ENCODE measurements around the gene CLASP1. TPM values are rescaled to one million over a fixed set of nuclear protein-coding genes. Genes with fewer than 3 reads are reported as not detected.
"Not testable (repeated sequence)": the region's sequence is repeated elsewhere in the genome, so short reads cannot be mapped to it uniquely, and the experiment has no call there.

CLASP1 gene
- total and polyA plus RNA-seq, 5 donors, result 19.1 to 62.4 (median 60.7) TPM

DNA sequence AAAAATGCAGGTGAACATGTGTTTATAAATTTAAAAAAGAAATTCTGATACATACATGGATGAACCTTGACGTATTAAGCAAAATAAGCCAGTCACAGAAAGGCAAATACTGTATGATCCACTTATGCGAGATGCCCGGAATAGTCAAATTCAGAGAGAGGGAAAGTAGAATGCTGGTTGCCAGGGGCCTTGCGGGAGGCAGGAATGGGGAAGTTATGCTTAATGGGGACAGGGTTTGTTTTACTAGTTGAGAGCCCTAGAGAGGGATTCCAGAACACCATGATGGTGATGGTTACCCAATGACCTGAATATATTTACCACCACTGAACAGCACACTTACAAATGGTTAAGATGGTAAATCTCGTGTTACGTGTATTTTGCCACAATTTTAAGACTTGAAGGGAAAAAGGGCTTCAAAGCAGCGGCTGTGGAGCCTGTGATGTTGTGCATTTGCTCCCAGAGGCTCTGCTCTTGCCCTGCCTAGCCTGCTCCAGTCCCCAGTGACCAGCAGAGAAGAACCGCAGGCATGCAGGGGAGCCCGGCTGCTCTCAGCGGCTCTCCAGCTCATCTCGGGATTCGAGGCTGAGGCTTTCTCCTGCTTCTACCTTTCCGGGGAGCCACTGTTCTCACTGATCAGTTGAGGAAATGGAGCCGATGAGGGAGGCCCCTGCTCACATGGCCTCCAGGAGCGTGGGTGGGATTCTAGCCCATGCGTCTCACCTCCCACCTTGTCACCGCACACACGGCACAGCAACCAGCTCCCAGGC lies 312.6 kb downstream of the CLASP1 start:
- DNase-seq (no peak), ATAC-seq (no peak)
- 88% methylated on average over 18 of the region's 18 CpGs for WGBS
- intact Hi-C loops (cut with DNase I), result no loop called here
- no peak overlapping the region for H3K27ac ChIP-seq (ENCODE audit: low read length)
- no peaks in the 10 kb centered on the region for H3K9me3 ChIP-seq (ENCODE audit: control insufficient read depth, low read length)
- no peaks in the 10 kb centered on the region for H3K4me1 ChIP-seq (ENCODE audit: control insufficient read depth, insufficient read depth, low read length)
- H3K27me3 ChIP-seq (ENCODE audit: control insufficient read depth, insufficient read depth), result no peaks in the 10 kb centered on the region
- H3K4me3 ChIP-seq (ENCODE audit: low read length), result no peak overlapping the region

DNA sequence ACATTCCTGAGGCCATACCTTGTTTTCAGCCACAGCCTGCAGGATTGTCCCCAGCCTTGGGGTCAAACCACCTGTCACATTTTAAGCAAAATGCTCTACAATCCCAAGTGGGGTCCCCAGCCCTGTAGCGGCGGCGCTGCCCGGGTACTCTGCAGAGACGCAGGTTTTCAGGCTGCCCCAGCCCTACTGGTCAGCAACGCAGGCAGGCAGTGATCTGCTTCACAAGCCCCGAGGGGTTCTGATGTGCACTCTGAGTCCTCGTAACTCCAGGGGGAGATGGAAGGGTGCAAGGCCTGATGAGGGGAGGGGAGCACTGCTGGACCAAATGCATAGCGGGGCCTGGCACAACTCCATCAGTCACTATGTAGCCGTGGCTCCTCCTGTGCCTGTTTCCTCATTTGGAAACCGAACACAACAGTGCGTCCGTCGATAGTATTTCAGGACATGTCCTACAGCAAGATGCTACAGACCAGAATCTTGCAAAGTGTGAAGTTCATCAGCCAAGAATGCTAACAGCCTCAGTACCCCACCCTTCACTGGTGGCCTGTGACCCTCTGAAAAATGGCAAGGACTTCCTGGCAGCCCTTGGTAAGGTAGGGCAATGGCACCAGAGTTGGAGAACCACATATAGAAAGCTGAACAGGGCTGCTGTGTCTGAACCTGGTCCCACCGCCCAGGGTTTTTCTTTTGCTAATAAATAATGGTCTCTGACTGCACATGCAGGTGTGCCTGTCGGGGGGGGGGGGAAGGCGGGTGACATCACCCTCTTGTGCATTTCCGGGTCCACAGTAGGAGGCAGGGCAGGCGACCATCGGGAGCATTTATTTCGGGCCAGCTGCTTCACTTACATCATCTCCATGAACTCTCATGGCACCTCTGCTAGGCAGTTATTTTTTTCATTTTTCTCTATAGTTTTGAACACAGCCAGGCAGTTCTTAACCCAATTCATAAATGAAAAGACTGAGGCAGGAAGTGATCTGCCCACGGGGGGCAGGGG lies 313.7 kb downstream of the CLASP1 start:
- ATAC-seq (peak; percentile 12 to 17), DNase-seq (no peak)
- Histone ChIP-seq H3K27ac (ENCODE audit: low read length) (no peak overlapping the region), H3K9me3 (ENCODE audit: control insufficient read depth, low read length) (no peaks in the 10 kb centered on the region), H3K4me1 (ENCODE audit: control insufficient read depth, insufficient read depth, low read length) (no peaks in the 10 kb centered on the region), H3K27me3 (ENCODE audit: control insufficient read depth, insufficient read depth) (no peaks in the 10 kb centered on the region), H3K4me3 (ENCODE audit: low read length) (no peak overlapping the region)
- 57% methylated on average over 22 of the region's 22 CpGs for WGBS
- intact Hi-C loops (cut with DNase I), result no loop called here

GRCh38 chr2:121334581-121335293 lies 314.5 kb downstream of the CLASP1 start:
- H3K4me1 ChIP-seq (ENCODE audit: control insufficient read depth, insufficient read depth, low read length), result no peaks in the 10 kb centered on the region
- ATAC-seq (peak; percentile 30 to 44), DNase-seq (no peak)
- no peak overlapping the region for H3K27ac ChIP-seq (ENCODE audit: low read length)
- WGBS, result 77% methylated on average over 14 of the region's 14 CpGs
- H3K9me3 ChIP-seq (ENCODE audit: control insufficient read depth, low read length), result no peaks in the 10 kb centered on the region
- no peak overlapping the region for H3K4me3 ChIP-seq (ENCODE audit: low read length)
- intact Hi-C loops (cut with DNase I), result no loop called here
- no peaks in the 10 kb centered on the region for H3K27me3 ChIP-seq (ENCODE audit: control insufficient read depth, insufficient read depth)

- no peak for DNase-seq
- Histone ChIP-seq H3K4me1 (ENCODE audit: control insufficient read depth, insufficient read depth, low read length) (no peaks in the 10 kb centered on the region), H3K27me3 (ENCODE audit: control insufficient read depth, insufficient read depth) (no peaks in the 10 kb centered on the region), H3K9me3 (ENCODE audit: control insufficient read depth, low read length) (no peaks in the 10 kb centered on the region), H3K4me3 (ENCODE audit: low read length) (no peak overlapping the region), H3K27ac (ENCODE audit: low read length) (no peak overlapping the region)
- intact Hi-C loops (cut with DNase I), result no loop called here
- 68% methylated on average over 12 of the region's 12 CpGs for WGBS
- no peak for ATAC-seq
These were observed 315.3 kb downstream of the CLASP1 start for GRCh38 chr2:121333834-121334558.

DNA sequence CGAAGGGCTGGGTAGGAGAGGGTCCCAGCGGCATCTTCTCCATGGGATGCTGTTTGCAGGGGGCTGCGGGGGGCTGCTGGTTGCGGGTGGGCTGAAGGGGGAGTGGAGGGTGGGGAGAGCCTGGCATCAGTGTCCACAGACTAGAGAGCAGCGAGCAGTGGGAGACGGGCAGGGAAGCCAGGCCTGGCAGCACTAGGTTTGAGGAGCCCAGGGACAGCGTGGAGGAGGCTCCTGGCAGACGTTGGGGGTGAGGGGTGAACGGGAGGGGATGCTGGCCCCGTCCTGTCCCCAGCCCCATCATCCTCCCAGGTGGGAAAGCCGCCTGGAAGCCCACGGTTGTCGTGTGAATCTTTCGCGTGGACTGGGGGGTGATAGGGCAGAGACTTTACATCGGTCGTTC lies 316.0 kb downstream of the CLASP1 start:
- intact Hi-C loops (cut with DNase I), result no loop called here
- H3K27ac ChIP-seq (ENCODE audit: low read length), result no peak overlapping the region
- no peak for DNase-seq

DNA sequence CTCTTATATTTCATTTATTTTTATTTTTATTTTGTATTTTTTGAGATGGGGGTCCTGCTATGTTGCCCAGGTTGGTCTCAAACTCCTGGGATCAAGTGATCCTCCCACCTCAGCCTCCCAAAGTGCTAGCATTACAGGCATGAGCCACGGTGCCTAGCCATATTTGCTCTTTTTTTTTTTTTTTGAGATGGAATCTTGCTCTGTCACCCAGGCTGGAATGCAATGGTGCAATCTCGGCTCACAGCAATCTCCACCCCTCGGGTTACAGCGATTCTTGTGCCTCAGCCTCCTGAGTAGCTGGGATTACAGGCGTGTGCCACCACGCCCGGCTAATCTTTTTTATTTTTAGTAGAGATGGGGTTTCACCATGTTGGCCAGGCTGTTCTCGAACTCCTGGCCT lies 317.9 kb downstream of the CLASP1 start:
- H3K27me3 ChIP-seq (ENCODE audit: control insufficient read depth, insufficient read depth); DNase-seq; H3K4me1 ChIP-seq (ENCODE audit: control insufficient read depth, insufficient read depth, low read length); H3K4me3 ChIP-seq (ENCODE audit: low read length); ATAC-seq; intact Hi-C loops (cut with DNase I); H3K9me3 ChIP-seq (ENCODE audit: control insufficient read depth, low read length); H3K27ac ChIP-seq (ENCODE audit: low read length): not testable (repeated sequence)
- 85% methylated on average over 8 of the region's 8 CpGs for WGBS

More for the DNA sequence above, 316.0 kb downstream of the CLASP1 start:
- no peaks in the 10 kb centered on the region for H3K4me1 ChIP-seq (ENCODE audit: control insufficient read depth, insufficient read depth, low read length)
- no peaks in the 10 kb centered on the region for H3K9me3 ChIP-seq (ENCODE audit: control insufficient read depth, low read length)
- no peak for ATAC-seq
- WGBS, result 78% methylated on average over 17 of the region's 17 CpGs
- H3K4me3 ChIP-seq (ENCODE audit: low read length), result no peak overlapping the region
- H3K27me3 ChIP-seq (ENCODE audit: control insufficient read depth, insufficient read depth), result no peaks in the 10 kb centered on the region

GRCh38 chr2:121330921-121331320 lies 318.3 kb downstream of the CLASP1 start:
- no peaks in the 10 kb centered on the region for H3K4me1 ChIP-seq (ENCODE audit: control insufficient read depth, insufficient read depth, low read length)
- H3K9me3 ChIP-seq (ENCODE audit: control insufficient read depth, low read length), result no peaks in the 10 kb centered on the region
- DNase-seq, result no peak
- 89% methylated on average over 15 of the region's 15 CpGs for WGBS
- intact Hi-C loops (cut with DNase I), result no loop called here
- H3K27ac ChIP-seq (ENCODE audit: low read length), result no peak overlapping the region
- H3K27me3 ChIP-seq (ENCODE audit: control insufficient read depth, insufficient read depth), result no peaks in the 10 kb centered on the region
- H3K4me3 ChIP-seq (ENCODE audit: low read length), result no peak overlapping the region
- ATAC-seq, result no peak

DNA sequence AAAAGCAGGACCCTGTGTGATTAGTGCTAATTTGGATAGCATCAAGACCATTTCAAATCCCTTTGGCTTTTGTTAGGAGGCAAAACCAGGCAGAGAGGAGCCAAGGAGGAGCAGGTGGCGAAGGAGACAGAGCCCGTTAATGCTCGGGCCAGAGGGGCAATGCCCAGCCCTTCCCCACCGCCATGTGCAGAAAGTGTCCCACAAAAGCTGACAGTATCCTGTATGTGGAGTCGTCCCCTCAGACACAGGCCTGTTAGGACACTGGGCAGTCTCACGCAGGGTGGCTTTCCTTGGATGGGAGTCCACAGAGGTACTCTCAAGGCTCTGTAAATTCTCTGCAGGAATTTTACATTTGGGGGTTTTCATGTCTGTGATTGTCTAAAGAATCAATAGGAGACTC lies 319.5 kb downstream of the CLASP1 start:
- no peak overlapping the region for H3K27ac ChIP-seq (ENCODE audit: low read length)
- 90% methylated on average over 6 of the region's 6 CpGs for WGBS
- H3K9me3 ChIP-seq (ENCODE audit: control insufficient read depth, low read length), result no peaks in the 10 kb centered on the region
- H3K27me3 ChIP-seq (ENCODE audit: control insufficient read depth, insufficient read depth), result no peaks in the 10 kb centered on the region
- ATAC-seq (no peak), DNase-seq (no peak)
- no peak overlapping the region for H3K4me3 ChIP-seq (ENCODE audit: low read length)
- intact Hi-C loops (cut with DNase I), result no loop called here
- H3K4me1 ChIP-seq (ENCODE audit: control insufficient read depth, insufficient read depth, low read length), result no peaks in the 10 kb centered on the region

- H3K27me3 ChIP-seq (ENCODE audit: control insufficient read depth, insufficient read depth), result no peaks in the 10 kb centered on the region
- intact Hi-C loops (cut with DNase I), result no loop called here
- DNase-seq (no peak), ATAC-seq (no peak)
- WGBS, result 89% methylated on average over 8 of the region's 8 CpGs
- H3K27ac ChIP-seq (ENCODE audit: low read length), result no peak overlapping the region
- H3K4me1 ChIP-seq (ENCODE audit: control insufficient read depth, insufficient read depth, low read length), result no peaks in the 10 kb centered on the region
- no peaks in the 10 kb centered on the region for H3K9me3 ChIP-seq (ENCODE audit: control insufficient read depth, low read length)
- no peak overlapping the region for H3K4me3 ChIP-seq (ENCODE audit: low read length)
These were observed 322.6 kb downstream of the CLASP1 start for GRCh38 chr2:121326628-121327027.

DNA sequence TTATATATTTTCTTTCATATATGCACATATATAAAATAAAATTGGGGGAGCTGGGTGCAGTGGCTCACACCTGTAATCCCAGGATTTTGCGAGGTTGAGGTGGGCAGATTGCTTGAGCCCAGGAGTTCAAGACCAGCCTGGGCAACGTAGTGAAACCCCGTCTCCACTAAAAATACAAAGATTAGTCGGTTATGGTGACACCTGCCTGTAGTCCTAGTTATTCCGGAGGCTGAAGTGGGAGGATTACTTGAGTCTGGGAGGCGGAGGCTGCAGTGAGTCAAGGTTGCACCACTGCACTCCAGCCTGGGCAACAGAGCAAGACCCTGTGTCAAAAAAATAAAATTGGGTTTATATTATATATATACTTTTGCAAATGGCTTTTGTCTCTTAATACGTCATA lies 324.7 kb downstream of the CLASP1 start:
- H3K4me1 ChIP-seq (ENCODE audit: control insufficient read depth, insufficient read depth, low read length), result no peaks in the 10 kb centered on the region
- no peak for ATAC-seq
- H3K9me3 ChIP-seq (ENCODE audit: control insufficient read depth, low read length), result no peaks in the 10 kb centered on the region
- intact Hi-C loops (cut with DNase I), result no loop called here
- H3K27ac ChIP-seq (ENCODE audit: low read length), result no peak overlapping the region
- H3K27me3 ChIP-seq (ENCODE audit: control insufficient read depth, insufficient read depth), result no peaks in the 10 kb centered on the region
- no peak for DNase-seq
- no peak overlapping the region for H3K4me3 ChIP-seq (ENCODE audit: low read length)
- WGBS, result 91% methylated on average over 7 of the region's 7 CpGs

Data from right cardiac atrium (tissue), 5 donors.